CD4-positive, alpha-beta T cell treated with Interleukin-6 at 100 ng/mL for 8 hours (primary cell): Measurements from ENCODE around the gene MYMK.

ENCODE experiments used
- DNase-seq: peaks from one replicate; pipeline ENCODE4 v3.0.0-alpha.2; 2020; ENCODE audit warnings: mixed read lengths, low spot score

The MYMK gene

DNA sequence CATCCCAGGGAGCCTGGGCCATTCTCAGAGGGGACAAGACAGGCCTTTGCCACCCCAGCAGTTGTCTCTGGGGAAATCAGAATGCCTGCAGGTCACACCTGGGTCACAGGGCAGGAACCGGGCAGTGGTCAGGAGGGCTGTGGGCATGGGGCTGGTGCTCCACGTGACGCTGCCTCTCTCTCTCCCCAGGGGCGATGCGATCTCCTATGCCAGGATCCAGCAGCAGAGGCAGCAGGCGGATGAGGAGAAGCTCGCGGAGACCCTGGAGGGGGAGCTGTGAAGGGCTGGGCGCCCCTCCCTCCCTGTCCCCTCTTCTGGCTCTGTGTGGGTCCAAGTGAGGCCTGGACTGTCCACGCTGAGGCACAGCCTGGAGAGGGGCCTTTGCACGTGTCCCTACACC, 56.4 kb downstream of the MYMK start:
- DNase-seq, result no peak

DNA sequence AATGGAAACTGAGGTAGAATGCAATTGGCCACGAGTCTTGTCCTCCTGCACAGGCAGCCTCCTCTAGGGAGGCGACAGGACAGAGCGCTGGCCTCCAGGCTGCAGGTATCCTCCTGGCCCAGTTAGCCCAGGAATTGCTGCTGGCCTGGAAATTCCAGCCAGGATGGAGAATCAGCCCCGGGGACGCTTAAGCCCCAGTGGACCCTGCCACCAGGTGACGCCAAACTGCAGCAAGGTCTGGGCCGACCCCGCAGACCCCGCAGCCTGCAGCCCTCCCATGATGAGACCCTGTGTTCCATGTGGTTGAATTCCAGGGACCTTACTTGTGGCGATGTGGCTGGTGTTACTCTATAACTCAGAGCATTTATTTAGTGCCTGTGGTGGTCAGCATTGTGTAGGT, 57.7 kb downstream of the MYMK start:
- no peak for DNase-seq

DNA sequence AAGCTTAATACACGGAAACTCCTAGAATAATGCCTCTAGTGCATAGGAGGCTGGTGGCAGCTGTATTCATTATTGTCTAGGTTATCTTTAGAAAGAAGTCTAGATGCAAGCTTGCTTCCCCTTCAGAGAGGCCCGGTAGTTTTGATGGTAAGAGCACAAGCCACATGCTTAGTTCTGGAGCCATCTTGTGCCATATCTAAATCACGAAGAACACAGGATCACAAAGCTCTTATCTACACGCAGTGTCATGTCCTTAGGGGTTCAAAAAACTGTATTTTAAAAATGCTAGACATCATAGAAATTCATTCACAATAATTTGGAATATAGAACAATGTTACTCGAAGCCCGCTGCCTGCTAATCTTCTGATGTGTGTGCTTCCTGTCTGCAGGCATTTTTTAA, 58.8 kb downstream of the MYMK start:
- DNase-seq, result no peak

DNA sequence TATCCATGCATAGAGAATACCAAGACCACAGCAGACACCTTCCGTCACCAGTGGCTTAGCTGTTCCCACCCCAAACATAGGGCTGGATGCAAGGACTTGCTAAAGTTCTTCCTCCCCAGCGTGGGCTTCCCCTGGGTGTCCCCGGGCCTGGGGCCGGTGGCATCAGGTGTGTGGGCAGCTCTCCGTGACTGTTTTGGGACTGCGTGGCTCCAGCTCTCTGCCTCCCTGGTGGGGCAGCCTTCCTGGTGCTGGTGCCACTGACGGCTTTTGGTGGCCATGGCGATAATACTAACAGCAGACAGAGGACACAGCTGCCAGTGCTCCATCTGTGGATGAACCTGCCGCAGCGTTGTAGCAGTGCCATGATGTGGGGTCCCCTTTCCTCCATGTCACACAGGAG, 60.1 kb downstream of the MYMK start:
- no peak for DNase-seq
